NCI-H187 (cell line): ENCODE data around the gene RGSL1.

Source experiments
- DNase-seq, 2 experiments: peaks; one replicate each; lab custom pipeline; 2025; lab: John Stamatoyannopoulos, UW

The RGSL1 gene

GRCh38 chr1:182450087-182450486 lies at the start of gene RGSL1:
Gene RGSL1 (plus strand): TSS chr1:182450146. CDS start chr1:182450166, 20 bp downstream.
- no peak for DNase-seq

GRCh38 chr1:182400567-182400966 lies 49.4 kb upstream of the RGSL1 start, which contains the start of gene TEDDM1:
Gene TEDDM1 (minus strand): TSS chr1:182400667. CDS start chr1:182400485, 182 bp downstream.
- no peak for DNase-seq

GRCh38 chr1:182404781-182405180 lies 45.2 kb upstream of the RGSL1 start:
- no peak for DNase-seq

GRCh38 chr1:182405578-182405977 lies 44.4 kb upstream of the RGSL1 start:
- no peak for DNase-seq

GRCh38 chr1:182406012-182406411 lies 43.9 kb upstream of the RGSL1 start:
- no peak for DNase-seq

GRCh38 chr1:182407724-182408123 lies 42.2 kb upstream of the RGSL1 start:
- no peak for DNase-seq

GRCh38 chr1:182408435-182409075 lies 41.4 kb upstream of the RGSL1 start:
- no peak for DNase-seq

GRCh38 chr1:182410138-182410537 lies 39.8 kb upstream of the RGSL1 start:
- DNase-seq: no peak

GRCh38 chr1:182410620-182411273 lies 39.2 kb upstream of the RGSL1 start:
- DNase-seq: no peak

- no peak for DNase-seq
Measured at GRCh38 chr1:182413486-182413885, 36.5 kb upstream of the RGSL1 start.

- no peak for DNase-seq
Measured at GRCh38 chr1:182413969-182414368, 36.0 kb upstream of the RGSL1 start.

GRCh38 chr1:182415789-182416188 lies 34.2 kb upstream of the RGSL1 start:
- no peak for DNase-seq

- DNase-seq: no peak
Measured at GRCh38 chr1:182426442-182427430, 23.2 kb upstream of the RGSL1 start.

GRCh38 chr1:182428043-182428442 lies 21.9 kb upstream of the RGSL1 start:
- DNase-seq: no peak

- DNase-seq: no peak
Measured at GRCh38 chr1:182430263-182431068, 19.5 kb upstream of the RGSL1 start.

- no peak for DNase-seq
Measured at GRCh38 chr1:182431278-182431677, 18.7 kb upstream of the RGSL1 start.

- no peak for DNase-seq
Measured at GRCh38 chr1:182433580-182433979, 16.4 kb upstream of the RGSL1 start.

GRCh38 chr1:182438326-182438725 lies 11.6 kb upstream of the RGSL1 start:
- DNase-seq: no peak

- no peak for DNase-seq
Measured at GRCh38 chr1:182441719-182442118, 8.2 kb upstream of the RGSL1 start.

- DNase-seq: no peak
Measured at GRCh38 chr1:182442333-182442732, 7.6 kb upstream of the RGSL1 start.

GRCh38 chr1:182444497-182444896 lies 5.4 kb upstream of the RGSL1 start:
- no peak for DNase-seq
